Ishikawa (cell line): ENCODE data around the gene ARHGAP8.

Experiments used
- CEBPB ChIP-seq: IDR thresholded peaks from 2 replicates; pipeline ENCODE4 v1.6.1; 2012
- CREB1 ChIP-seq: IDR thresholded peaks from 2 replicates; pipeline ENCODE4 v1.6.1; 2012; ENCODE audit warnings: low read depth
- TCF12 ChIP-seq: IDR thresholded peaks from 2 replicates; pipeline ENCODE4 v1.6.1; 2012; ENCODE audit warnings: low read depth

DNA sequence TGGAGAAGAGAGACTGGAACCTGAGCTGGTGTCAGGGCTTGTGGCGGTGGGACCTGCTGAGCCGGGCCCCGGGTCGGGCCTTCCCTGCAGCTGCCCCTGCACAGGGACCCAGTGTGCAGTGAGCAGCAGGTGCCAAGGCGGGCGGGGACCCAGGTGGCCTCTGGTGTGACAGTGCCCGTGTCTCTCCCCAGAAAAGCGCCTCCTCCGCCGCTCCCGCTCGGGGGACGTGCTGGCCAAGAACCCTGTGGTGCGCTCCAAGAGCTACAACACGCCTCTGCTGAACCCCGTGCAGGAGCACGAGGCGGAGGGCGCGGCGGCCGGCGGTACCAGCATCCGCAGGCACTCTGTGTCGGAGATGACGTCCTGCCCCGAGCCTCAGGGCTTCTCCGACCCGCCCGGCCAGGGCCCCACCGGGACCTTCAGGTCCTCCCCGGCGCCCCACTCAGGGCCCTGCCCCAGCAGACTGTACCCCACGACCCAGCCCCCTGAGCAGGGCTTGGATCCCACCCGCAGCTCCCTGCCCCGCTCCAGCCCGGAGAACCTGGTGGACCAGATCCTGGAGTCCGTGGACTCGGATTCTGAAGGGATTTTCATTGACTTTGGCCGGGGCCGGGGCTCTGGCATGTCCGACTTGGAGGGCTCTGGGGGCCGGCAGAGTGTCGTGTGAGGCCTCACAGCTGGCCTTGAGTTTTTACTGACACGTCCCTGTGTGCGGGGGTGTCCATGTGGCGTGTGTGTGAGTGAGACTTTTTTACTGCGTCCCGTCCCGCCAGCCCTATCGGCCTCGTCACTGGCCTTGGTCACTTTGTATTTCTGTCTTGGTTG, 15.6 kb upstream of the ARHGAP8 start:
- TF ChIP-seq TCF12 (no peak), CREB1 (no peak), CEBPB (no peak)
